ENCODE data around the gene LRRC8C. TPM values are rescaled to one million over a fixed set of nuclear protein-coding genes. Genes with fewer than 3 reads are reported as not detected.
"Not testable (repeated sequence)": the region's sequence is repeated elsewhere in the genome, so short reads cannot be mapped to it uniquely, and the experiment has no call there.

LRRC8C gene
- total and polyA plus RNA-seq, 10 donors = 3.7 to 33.0 (median 21.6) TPM

DNA sequence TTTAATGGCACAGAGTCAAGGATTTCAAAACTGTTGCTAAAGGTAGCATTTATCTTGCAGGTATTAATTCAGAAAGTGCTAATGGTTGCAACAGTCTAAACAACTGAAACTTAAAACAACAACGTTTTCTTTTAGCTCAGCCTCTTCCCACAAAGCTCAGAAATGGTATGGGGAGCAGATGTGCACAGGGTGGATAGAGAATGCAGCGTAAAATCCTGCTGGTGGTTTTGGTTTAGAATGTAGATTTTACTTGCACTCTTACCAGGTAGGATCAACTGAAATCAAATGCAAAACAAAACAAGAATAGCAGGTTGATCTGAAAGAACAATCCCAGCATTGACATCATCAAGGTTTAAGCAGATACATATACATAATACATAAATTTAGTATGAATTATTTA, 3.8 kb upstream of the LRRC8C start:
- H3K27me3 ChIP-seq (replicated peaks in 1 of 7) = no peaks in the 10 kb centered on the region
- 63 to 79% (median 78%) methylated on average over 2 of the region's 2 CpGs for WGBS, 5 donors

DNA sequence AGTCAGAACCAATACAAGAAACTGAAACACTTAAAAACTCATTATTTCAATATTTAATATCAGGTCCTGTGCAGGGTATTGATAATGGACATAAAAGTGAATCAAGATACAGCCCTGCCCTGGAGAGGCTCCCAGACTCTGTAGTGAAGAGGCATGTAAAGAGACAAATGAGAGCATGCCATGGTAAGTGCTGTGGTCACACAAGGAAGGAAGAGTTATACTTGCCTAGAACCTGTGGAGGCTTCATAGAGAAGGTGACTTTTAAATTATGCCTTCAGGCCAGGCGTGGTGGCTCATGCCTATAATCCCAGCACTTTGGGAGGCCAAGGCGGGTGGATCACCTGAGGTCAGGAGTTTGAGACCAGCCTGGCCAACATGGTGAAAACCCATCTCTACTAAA, 3.3 kb upstream of the LRRC8C start:
- H3K27me3 ChIP-seq (replicated peaks in 1 of 7); H3K4me3 ChIP-seq; H3K27ac ChIP-seq; H3K9me3 ChIP-seq; H3K36me3 ChIP-seq; DNase-seq; intact Hi-C loops (cut with DNase I; ENCODE audit: low total_unique reads): not testable (repeated sequence)
- H3K4me1 ChIP-seq = peaks cover 5 to 58% (median 23%) of the 10 kb centered on the region in 6 donors
- 88 to 100% (median 94%) methylated on average over 2 of the region's 2 CpGs for WGBS, 5 donors

More for the DNA sequence above, 3.8 kb upstream of the LRRC8C start:
- H3K36me3 ChIP-seq = no peaks in the 10 kb centered on the region
- no peaks in the 10 kb centered on the region for H3K9me3 ChIP-seq
- peaks cover 5 to 53% (median 19%) of the 10 kb centered on the region in 6 donors for H3K4me1 ChIP-seq
- DNase-seq = no peak
- no peak overlapping the region for H3K27ac ChIP-seq
- intact Hi-C loops (cut with DNase I; ENCODE audit: low total_unique reads) = no loop called here
- no peak overlapping the region for H3K4me3 ChIP-seq
- TF ChIP-seq, protein P1, sequence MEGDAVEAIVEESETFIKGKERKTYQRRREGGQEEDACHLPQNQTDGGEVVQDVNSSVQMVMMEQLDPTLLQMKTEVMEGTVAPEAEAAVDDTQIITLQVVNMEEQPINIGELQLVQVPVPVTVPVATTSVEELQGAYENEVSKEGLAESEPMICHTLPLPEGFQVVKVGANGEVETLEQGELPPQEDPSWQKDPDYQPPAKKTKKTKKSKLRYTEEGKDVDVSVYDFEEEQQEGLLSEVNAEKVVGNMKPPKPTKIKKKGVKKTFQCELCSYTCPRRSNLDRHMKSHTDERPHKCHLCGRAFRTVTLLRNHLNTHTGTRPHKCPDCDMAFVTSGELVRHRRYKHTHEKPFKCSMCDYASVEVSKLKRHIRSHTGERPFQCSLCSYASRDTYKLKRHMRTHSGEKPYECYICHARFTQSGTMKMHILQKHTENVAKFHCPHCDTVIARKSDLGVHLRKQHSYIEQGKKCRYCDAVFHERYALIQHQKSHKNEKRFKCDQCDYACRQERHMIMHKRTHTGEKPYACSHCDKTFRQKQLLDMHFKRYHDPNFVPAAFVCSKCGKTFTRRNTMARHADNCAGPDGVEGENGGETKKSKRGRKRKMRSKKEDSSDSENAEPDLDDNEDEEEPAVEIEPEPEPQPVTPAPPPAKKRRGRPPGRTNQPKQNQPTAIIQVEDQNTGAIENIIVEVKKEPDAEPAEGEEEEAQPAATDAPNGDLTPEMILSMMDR (IDR thresholded peaks at IDR 0.05 in 8 of 11, conservative IDR thresholded peaks at IDR 0.05 in 3 of 11) = no peak
- TF ChIP-seq POLR2AphosphoS5 (IDR thresholded peaks at IDR 0.05) (no peak), POLR2A (IDR thresholded peaks at IDR 0.05) (no peak)

- TF ChIP-seq POLR2AphosphoS5 (IDR thresholded peaks at IDR 0.05) (no peak), POLR2A (IDR thresholded peaks at IDR 0.05) (no peak)
- TF ChIP-seq, protein P1 (IDR thresholded peaks at IDR 0.05 in 8 of 11, conservative IDR thresholded peaks at IDR 0.05 in 3 of 11) = no peak
- H3K9me3 ChIP-seq = no peaks in the 10 kb centered on the region
Measured at GRCh38 chr1:89630048-89630447, 2.9 kb upstream of the LRRC8C start.

DNA sequence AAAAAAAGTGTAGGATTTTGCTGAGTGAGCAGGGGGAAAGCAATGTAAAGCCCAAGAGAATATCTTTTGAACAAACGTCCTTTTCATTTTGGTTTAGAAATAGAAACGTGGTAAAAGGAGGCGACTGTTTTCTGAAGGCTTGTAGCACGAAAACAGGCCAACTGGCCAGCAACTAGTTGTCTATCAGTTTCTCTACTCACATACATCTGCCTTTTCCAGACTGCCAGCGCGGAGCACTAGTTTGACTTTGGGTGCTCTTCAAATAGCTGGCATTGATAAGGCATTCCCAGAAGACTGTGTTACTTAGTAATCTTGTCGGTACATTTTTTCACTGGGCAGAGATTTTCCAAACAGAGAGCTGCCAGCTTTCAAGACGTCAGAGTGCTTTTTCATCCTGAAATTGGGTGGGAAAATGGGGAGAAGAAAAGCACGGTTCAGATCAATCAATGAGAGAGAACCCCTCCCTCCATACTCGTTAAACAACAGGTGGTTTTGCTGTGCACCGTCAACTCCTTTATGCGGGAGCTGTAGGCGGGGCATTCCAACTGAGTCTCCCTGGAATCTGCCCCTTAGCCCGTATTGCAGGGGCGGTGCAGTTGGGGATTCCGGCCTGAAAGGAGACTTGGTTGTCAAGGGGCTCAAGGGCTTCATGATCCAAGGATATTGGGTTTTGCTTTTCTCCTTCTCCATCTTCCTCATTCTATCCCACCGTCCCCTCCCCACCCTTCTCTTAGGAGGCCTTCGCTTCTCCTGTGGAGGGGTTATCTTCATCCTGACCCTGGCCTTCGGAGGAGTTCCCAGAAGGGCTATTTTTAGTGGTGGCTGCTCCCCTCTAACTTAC, 884 bp upstream of the LRRC8C start:
- WGBS, 5 donors = 38 to 44% (median 43%) methylated on average over 19 of the region's 19 CpGs
- TF ChIP-seq POLR2AphosphoS5 (IDR thresholded peaks at IDR 0.05) = no peak
- no peaks in the 10 kb centered on the region for H3K27me3 ChIP-seq (replicated peaks in 1 of 7)
- no peak for DNase-seq
- intact Hi-C loops (cut with DNase I; ENCODE audit: low total_unique reads) = loop anchor here (2.0 kb wide), 1 partner anchor 131 kb away; no protein-coding TSS in a partner anchor
- H3K4me1 ChIP-seq = peaks cover 5 to 75% (median 46%) of the 10 kb centered on the region in 6 donors
- no peaks in the 10 kb centered on the region for H3K9me3 ChIP-seq
- H3K27ac ChIP-seq = peak overlapping the region; percentile 77 to 97 (median 95)
- H3K36me3 ChIP-seq = no peaks in the 10 kb centered on the region
- H3K4me3 ChIP-seq = peak overlapping the region; percentile 63 to 91 (median 86)

More at GRCh38 chr1:89630048-89630447, 2.9 kb upstream of the LRRC8C start:
- no peaks in the 10 kb centered on the region for H3K36me3 ChIP-seq
- H3K4me3 ChIP-seq = no peak overlapping the region
- no peak for DNase-seq
- intact Hi-C loops (cut with DNase I; ENCODE audit: low total_unique reads) = no loop called here
- H3K27me3 ChIP-seq (replicated peaks in 1 of 7) = no peaks in the 10 kb centered on the region
- H3K27ac ChIP-seq = peak overlapping the region in 1 of 8 donors; percentile 13
- peaks cover 5 to 58% (median 28%) of the 10 kb centered on the region in 6 donors for H3K4me1 ChIP-seq
- 93 to 100% (median 95%) methylated on average over 3 of the region's 3 CpGs for WGBS, 5 donors

- H3K4me3 ChIP-seq = peak overlapping the region; percentile 63 to 91 (median 86)
- H3K27me3 ChIP-seq (replicated peaks in 1 of 7) = no peaks in the 10 kb centered on the region
- H3K27ac ChIP-seq = peak overlapping the region; percentile 77 to 97 (median 95)
- TF ChIP-seq POLR2AphosphoS5 (IDR thresholded peaks at IDR 0.05) (peak; percentile 69 to 86 (median 81)), POLR2A (IDR thresholded peaks at IDR 0.05) (no peak)
- H3K36me3 ChIP-seq = no peaks in the 10 kb centered on the region
- H3K4me1 ChIP-seq = peaks cover 5 to 86% (median 54%) of the 10 kb centered on the region in 6 donors
- no peaks in the 10 kb centered on the region for H3K9me3 ChIP-seq
- intact Hi-C loops (cut with DNase I; ENCODE audit: low total_unique reads) = loop anchor here (2.0 kb wide), 1 partner anchor 129 kb away; no protein-coding TSS in a partner anchor
- DNase-seq = peak; percentile 94
- 0 to 1% (median 0%) methylated on average over 1 to 57 of the region's 57 CpGs for WGBS, 5 donors
Measured at GRCh38 chr1:89633248-89633799, 404 bp downstream of the LRRC8C start.

Measured in spleen (tissue), 11 donors.